ENCODE results near the gene PHKG1.
"Not testable (repeated sequence)": the region's sequence is repeated elsewhere in the genome, so short reads cannot be mapped to it uniquely, and the experiment has no call there.

The PHKG1 gene

DNA sequence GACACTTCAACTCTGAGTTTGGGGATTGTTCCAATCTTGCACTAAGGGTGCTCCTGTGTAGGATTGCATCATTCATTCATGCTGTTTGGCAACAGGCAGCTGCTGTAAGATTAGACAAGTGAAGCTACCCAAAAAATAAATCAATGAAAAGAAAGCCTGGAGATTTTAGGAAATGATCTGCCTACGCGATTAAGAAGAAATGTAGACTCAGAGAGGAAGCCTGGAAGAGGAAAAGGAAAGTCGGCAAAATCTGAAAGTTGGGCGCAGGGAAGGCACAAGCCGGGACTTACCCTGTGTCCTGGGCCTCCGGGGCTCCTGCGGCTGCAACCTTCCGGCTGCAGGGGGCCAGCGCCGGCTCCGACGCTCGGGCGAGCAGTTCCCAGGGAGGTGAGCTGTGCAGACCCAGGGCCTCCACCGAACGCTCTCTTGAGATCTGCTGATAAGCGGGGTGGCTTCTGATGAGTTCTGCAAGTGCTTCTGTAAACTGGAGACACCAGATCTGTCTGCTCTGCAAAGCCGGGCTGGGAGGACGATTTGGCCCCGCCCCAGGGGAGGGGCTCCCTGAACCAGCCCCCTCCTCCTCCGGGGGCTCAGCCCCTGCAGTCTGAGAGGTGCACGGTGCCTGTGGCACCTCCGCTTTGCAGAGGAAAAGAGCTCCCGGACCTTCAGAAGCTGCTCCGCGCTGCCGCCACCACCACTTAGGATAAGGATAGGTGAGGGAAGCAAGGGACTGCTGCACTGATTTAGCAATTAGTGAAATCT lies 58.9 kb downstream of the PHKG1 start:
- peak; percentile 87 for DNase-seq

GRCh38 chr7:56032578-56032977 lies 60.2 kb downstream of the PHKG1 start:
- not testable (repeated sequence) for DNase-seq

GRCh38 chr7:56031556-56031955 lies 61.2 kb downstream of the PHKG1 start:
- not testable (repeated sequence) for DNase-seq

DNA sequence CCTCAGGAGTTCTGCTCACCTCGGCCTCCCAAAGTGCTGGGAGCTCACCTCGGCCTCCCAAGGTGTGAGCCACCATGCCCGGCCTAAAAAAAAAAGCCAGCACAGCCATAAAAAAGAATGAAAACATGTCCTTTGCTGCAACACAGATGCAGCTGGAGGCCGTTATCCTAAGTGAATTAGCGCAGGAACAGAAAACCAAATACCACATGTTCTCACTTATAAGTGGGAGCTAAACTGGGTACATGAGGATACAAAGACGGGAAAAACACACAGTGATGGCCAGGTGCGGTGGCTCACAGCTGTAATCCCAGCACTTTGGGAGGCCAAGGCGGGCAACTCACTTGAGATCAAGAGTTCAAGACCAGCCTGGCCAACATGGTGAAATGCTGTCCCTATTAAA lies 62.4 kb downstream of the PHKG1 start:
- DNase-seq: no peak
